ENCODE results near the gene OR2J3.

- TF ChIP-seq POLR2AphosphoS5 (IDR thresholded peaks at IDR 0.05; ENCODE audit: low read depth, low read length) (no peak), POLR2A (IDR thresholded peaks at IDR 0.05; ENCODE audit: low read depth, low read length) (no peak), POU2F2 (IDR thresholded peaks at IDR 0.05; ENCODE audit: low read depth, low read length) (no peak), TAF1 (IDR thresholded peaks at IDR 0.05; ENCODE audit: low read depth, low read length) (no peak), SPI1 (IDR thresholded peaks at IDR 0.05; ENCODE audit: low read depth, low read length) (no peak)
Observed at GRCh38 chr6:29092957-29093356, 14.9 kb upstream of the OR2J3 start.

Measured in GM12891 (cell line).